Choroid plexus epithelial cell (primary cell): ENCODE results near the gene ADSL.

ENCODE experiments used
- DNase-seq: peaks from one replicate; pipeline ENCODE4 v3.0.0-alpha.2; 2010; ENCODE audit warnings: low read depth
- H3K4me3 ChIP-seq: 2 replicates; pipeline ENCODE4 v1.5.1; 2011; ENCODE audit warnings: low read depth, mild to moderate bottlenecking, control low read depth, low read length, moderate library complexity
- CTCF ChIP-seq: conservative IDR thresholded peaks from 2 replicates; pipeline ENCODE4 v1.5.1; 2011; ENCODE audit warnings: low read depth, mild to moderate bottlenecking, control low read depth, inconsistent platforms, low read length, moderate library complexity

Gene ADSL

DNA sequence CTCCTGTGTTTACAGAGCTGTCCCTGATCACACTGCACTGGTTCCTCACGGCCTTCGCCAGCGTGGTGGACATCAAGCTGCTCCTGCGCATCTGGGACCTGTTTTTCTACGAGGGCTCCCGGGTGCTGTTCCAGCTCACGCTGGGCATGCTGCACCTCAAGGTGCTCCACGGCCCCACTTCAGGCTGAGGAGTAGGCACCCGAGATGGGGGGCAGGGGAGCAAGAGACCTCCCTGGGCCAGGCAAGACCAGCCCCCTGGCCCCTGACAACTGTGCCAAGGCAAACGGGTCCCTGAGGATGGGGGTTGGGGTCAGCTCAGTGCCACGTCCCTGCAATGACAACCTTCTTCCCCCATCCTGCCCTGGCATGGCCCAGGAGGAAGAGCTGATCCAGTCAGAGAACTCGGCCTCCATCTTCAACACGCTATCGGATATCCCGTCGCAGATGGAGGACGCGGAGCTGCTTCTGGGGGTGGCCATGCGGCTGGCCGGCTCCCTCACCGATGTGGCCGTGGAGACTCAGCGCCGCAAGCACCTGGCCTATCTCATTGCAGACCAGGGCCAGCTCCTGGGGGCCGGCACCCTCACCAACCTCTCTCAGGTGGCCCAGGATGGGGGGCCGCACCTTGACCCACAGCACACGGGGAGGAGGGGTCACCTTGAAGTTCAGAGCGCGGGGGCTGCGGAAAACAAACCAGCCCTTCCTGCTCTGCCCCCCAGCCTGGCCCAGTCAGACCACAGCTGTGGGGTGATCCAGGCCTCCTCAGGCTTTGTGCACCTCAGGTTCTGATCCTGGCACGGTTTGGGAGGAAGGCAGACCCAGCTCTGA, 60.0 kb downstream of the ADSL start:
- no peak for DNase-seq

DNA sequence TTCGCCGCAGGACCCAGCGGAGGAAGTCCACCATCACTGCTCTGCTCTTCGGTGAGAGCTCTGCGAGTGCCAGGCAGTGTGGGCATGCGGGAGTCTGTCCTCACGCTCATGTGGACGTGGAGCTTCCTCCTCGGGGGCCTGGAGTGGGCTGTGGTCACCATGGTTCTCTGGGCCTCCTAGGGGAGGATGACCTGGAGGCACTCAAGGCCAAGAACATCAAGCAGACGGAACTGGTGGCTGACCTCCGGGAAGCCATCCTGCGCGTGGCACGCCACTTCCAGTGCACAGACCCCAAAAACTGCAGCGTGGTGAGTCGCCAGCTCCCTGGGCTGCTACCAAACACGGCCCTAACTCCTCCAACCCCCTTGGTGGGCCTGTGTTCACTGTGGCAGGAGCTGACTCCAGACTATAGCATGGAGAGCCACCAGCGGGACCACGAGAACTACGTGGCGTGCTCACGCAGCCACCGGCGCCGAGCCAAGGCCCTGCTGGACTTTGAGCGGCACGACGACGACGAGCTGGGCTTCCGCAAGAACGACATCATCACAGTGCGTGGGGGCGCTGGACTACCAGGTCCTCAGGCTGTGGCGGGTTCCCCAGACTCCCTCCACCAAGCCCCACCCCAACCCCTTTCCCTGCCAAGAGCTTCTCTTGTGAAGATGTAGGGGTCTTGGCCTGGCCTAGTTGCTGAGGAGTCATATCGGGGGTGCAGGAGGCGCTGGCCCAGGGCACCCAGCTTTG, 60.9 kb downstream of the ADSL start:
- no peak overlapping the region for H3K4me3 ChIP-seq
- DNase-seq: no peak
- TF ChIP-seq CTCF: no peak

More for the DNA sequence above, 60.0 kb downstream of the ADSL start:
- H3K4me3 ChIP-seq: no peak overlapping the region
- TF ChIP-seq CTCF: no peak

- H3K4me3 ChIP-seq: no peak overlapping the region
- no peak for DNase-seq
- no peak for TF ChIP-seq CTCF
These were observed 61.8 kb downstream of the ADSL start for GRCh38 chr22:40407831-40408717.

DNA sequence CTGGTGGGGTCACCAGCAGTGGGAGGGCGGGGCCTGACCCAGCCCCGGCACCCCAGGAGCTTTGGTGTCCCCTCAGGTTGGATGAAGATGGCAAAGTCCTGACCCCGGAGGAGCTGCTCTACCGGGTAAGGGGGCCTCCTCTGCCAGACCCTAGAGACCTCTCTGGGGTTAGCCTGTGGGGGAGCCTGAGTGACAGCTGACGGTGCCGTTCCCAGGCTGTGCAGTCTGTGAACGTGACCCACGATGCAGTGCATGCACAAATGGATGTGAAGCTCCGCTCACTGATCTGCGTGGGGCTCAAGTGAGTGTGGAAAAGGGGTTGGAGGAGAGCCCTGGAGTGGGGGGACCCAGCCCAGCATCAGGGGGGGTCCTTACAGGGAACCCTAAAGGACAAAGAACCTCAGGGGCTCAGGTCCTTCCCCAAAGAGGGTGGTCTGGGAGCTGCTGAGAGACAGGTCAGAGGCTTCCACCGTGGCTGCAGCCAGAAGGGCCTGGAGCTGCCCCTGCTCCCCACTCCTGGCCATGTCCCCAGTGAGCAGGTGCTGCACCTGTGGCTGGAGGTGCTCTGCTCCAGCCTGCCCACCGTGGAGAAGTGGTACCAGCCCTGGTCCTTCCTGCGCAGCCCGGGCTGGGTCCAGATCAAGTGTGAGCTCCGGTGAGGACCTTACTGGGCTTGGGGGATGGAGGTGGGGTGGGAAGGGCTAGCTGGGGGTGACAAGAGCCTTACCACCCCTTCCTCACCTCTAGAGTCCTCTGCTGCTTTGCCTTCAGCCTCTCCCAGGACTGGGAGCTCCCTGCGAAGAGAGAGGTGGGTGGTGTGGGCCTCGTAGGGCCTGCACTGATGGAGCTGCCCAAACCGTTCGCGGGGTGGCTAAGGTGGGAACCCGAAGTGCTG, 62.7 kb downstream of the ADSL start:
- no peak overlapping the region for H3K4me3 ChIP-seq
- TF ChIP-seq CTCF: no peak
- DNase-seq: no peak

GRCh38 chr22:40409613-40410113, 63.4 kb downstream of the ADSL start:
- no peak for DNase-seq
- no peak overlapping the region for H3K4me3 ChIP-seq
- no peak for TF ChIP-seq CTCF

GRCh38 chr22:40410272-40410671, 64.0 kb downstream of the ADSL start:
- DNase-seq: no peak
- no peak for TF ChIP-seq CTCF
- H3K4me3 ChIP-seq: no peak overlapping the region
